Measurements from ENCODE around the gene FRRS1. TPM values are rescaled to one million over a fixed set of nuclear protein-coding genes. Genes with fewer than 3 reads are reported as not detected.

Gene FRRS1
- total RNA-seq, 1 experiment from 2014 or later, result 11.1 TPM

- H3K9me3 Mint-ChIP-seq (ENCODE audit: unreplicated experiment), result no peaks in the 10 kb centered on the region
- no TSS peak for BruUV-seq (replicated peaks)
- POLR2A ChIA-PET, result no interaction called here
- H3K27me3 Mint-ChIP-seq (ENCODE audit: insufficient read depth, unreplicated experiment), result no peaks in the 10 kb centered on the region
- no peaks in the 10 kb centered on the region for H3K4me1 Mint-ChIP-seq (ENCODE audit: low read depth, unreplicated experiment)
- CTCF ChIA-PET, result no interaction called here
- intact Hi-C loops (cut with micrococcal nuclease; ENCODE audit: unreplicated experiment), result no loop called here
- no peak for DNase-seq
- TF ChIP-seq CTCF (IDR thresholded peaks at IDR 0.05; ENCODE audit: insufficient read depth in 1 of 2, low read depth in 1 of 2, low read length in 1 of 2, severe bottlenecking in 1 of 2, unreplicated experiment in 1 of 2), result no peak
- no peak overlapping the region for H3K4me3 Mint-ChIP-seq (ENCODE audit: unreplicated experiment)
- no peak overlapping the region for H3K27ac Mint-ChIP-seq (ENCODE audit: unreplicated experiment)
- no peaks in the 10 kb centered on the region for H3K4me1 ChIP-seq
- no peaks in the 10 kb centered on the region for H3K36me3 Mint-ChIP-seq (ENCODE audit: insufficient read depth, unreplicated experiment)
- no peaks in the 10 kb centered on the region for H3K36me3 ChIP-seq (ENCODE audit: control insufficient read depth, insufficient read depth, low read length)
- no peaks in the 10 kb centered on the region for H3K27me3 ChIP-seq (replicated peaks; ENCODE audit: control insufficient read depth, insufficient read depth, low read length)
- H3K4me3 ChIP-seq (ENCODE audit: low read depth, low read length), result no peak overlapping the region
- H3K9me3 ChIP-seq, result no peaks in the 10 kb centered on the region
Measured at GRCh38 chr1:99675292-99675691, 91.1 kb downstream of the FRRS1 start.

DNA sequence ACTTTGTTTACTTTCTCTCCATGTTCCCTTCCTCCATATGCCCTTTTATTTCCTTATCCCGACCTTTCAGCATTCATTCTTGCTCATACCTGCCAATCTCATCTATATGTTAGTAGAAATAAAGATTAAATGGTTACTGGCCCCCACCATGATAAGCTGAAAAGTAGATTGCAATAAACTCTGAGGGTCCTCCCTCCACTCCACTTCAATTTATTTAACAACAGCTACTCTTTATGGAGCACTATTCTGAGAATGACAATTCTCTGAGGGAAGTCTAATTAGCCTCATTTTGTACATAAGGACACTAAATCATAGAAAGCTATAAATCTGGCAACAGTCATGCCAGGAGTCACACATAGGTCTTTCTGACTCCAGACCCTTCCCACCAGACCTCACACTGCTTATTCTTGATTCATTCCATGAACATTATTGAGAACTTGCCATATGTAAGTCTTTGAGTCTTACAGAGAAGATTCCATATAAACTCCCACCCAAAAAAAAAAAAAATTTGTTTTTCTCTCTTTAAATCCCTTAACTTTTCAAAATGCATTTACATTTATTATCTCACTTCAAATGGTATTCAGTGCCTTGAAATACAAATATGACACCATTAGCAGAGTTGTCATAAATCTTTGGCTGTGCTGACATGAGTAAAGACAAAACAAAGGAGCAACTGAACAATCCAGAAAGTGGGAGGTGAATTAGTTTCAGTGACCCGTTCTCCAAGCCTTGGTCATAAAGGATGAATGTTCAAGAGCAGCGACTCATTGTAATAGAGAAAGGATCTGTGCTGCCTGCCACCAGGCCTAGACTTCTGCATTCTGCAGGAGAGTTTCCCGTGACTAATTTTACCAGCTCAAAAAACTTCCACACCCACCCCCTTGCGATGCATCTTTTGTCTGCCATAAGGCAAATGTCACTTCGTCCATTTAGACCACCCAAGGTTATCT, 92.0 kb downstream of the FRRS1 start:
- TF ChIP-seq CTCF (IDR thresholded peaks at IDR 0.05; ENCODE audit: insufficient read depth in 1 of 2, low read depth in 1 of 2, low read length in 1 of 2, severe bottlenecking in 1 of 2, unreplicated experiment in 1 of 2), result no peak
- H3K4me1 Mint-ChIP-seq (ENCODE audit: low read depth, unreplicated experiment), result no peaks in the 10 kb centered on the region
- H3K36me3 Mint-ChIP-seq (ENCODE audit: insufficient read depth, unreplicated experiment), result no peaks in the 10 kb centered on the region
- ChIA-PET CTCF (no interaction called here), POLR2A (no interaction called here)
- no peaks in the 10 kb centered on the region for H3K27me3 Mint-ChIP-seq (ENCODE audit: insufficient read depth, unreplicated experiment)
- no TSS peak for BruUV-seq (replicated peaks)
- Histone ChIP-seq H3K9me3 (no peaks in the 10 kb centered on the region), H3K27me3 (replicated peaks; ENCODE audit: control insufficient read depth, insufficient read depth, low read length) (no peaks in the 10 kb centered on the region), H3K36me3 (ENCODE audit: control insufficient read depth, insufficient read depth, low read length) (no peaks in the 10 kb centered on the region), H3K4me3 (ENCODE audit: low read depth, low read length) (no peak overlapping the region), H3K4me1 (no peaks in the 10 kb centered on the region)
- no peaks in the 10 kb centered on the region for H3K9me3 Mint-ChIP-seq (ENCODE audit: unreplicated experiment)
- H3K4me3 Mint-ChIP-seq (ENCODE audit: unreplicated experiment), result no peak overlapping the region
- no peak overlapping the region for H3K27ac Mint-ChIP-seq (ENCODE audit: unreplicated experiment)
- intact Hi-C loops (cut with micrococcal nuclease; ENCODE audit: unreplicated experiment), result no loop called here
- DNase-seq, result no peak

DNA sequence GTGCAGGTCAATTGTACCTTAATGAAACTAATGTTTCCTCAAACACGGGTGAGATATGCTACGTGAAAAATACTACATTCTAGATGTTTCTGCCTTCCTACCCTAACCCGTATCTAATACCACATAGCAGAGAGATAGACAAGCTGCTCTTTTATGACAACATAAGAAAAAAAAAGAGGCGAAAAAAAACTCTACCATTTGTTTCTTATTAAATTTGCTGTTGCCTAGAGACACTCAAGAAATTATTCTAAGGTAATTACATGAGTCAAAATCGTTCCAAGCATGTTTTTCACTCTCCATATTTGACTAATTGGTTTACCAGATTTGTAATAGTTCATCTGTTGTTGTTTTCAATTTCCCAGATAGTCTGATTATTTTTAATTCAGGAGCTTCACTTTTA, 93.1 kb downstream of the FRRS1 start:
- POLR2A ChIA-PET, result no interaction called here
- no peak overlapping the region for H3K4me3 ChIP-seq (ENCODE audit: low read depth, low read length)

More for the DNA sequence above, 93.1 kb downstream of the FRRS1 start:
- Mint-ChIP-seq H3K36me3 (ENCODE audit: insufficient read depth, unreplicated experiment) (no peaks in the 10 kb centered on the region), H3K27me3 (ENCODE audit: insufficient read depth, unreplicated experiment) (no peaks in the 10 kb centered on the region), H3K4me3 (ENCODE audit: unreplicated experiment) (no peak overlapping the region), H3K4me1 (ENCODE audit: low read depth, unreplicated experiment) (no peaks in the 10 kb centered on the region), H3K27ac (ENCODE audit: unreplicated experiment) (no peak overlapping the region), H3K9me3 (ENCODE audit: unreplicated experiment) (no peaks in the 10 kb centered on the region)
- intact Hi-C loops (cut with micrococcal nuclease; ENCODE audit: unreplicated experiment), result no loop called here
- Histone ChIP-seq H3K27me3 (replicated peaks; ENCODE audit: control insufficient read depth, insufficient read depth, low read length) (no peaks in the 10 kb centered on the region), H3K4me1 (no peaks in the 10 kb centered on the region), H3K36me3 (ENCODE audit: control insufficient read depth, insufficient read depth, low read length) (no peaks in the 10 kb centered on the region), H3K9me3 (no peaks in the 10 kb centered on the region)
- no TSS peak for BruUV-seq (replicated peaks)
- no peak for DNase-seq
- TF ChIP-seq CTCF (IDR thresholded peaks at IDR 0.05; ENCODE audit: insufficient read depth in 1 of 2, low read depth in 1 of 2, low read length in 1 of 2, severe bottlenecking in 1 of 2, unreplicated experiment in 1 of 2), result no peak
- CTCF ChIA-PET, result interaction anchor here (0.6 kb wide), 1 partner anchor 984 kb away, joined by 3 read pairs; no protein-coding TSS in a partner anchor

Data from Caco-2 (cell line).